GM23248 (cell line): ENCODE results near the gene ATXN3.

ENCODE experiments used
- EZH2 ChIP-seq: fragments of 200-600 bp; sonication (generic); IDR thresholded peaks from 2 replicates; pipeline ENCODE4 v1.6.1; 2018; ENCODE audit warnings: antibody characterized with exemption, mild to moderate bottlenecking; ENCODE audit not compliant: insufficient read depth, poor library complexity, severe bottlenecking
- EZH2phosphoT487 ChIP-seq: fragments of 200-600 bp; sonication (generic); IDR thresholded peaks from 2 replicates; pipeline ENCODE4 v1.6.1; 2018; ENCODE audit warnings: antibody characterized with exemption, moderate library complexity, mild to moderate bottlenecking, low read depth; ENCODE audit not compliant: insufficient read depth

DNA sequence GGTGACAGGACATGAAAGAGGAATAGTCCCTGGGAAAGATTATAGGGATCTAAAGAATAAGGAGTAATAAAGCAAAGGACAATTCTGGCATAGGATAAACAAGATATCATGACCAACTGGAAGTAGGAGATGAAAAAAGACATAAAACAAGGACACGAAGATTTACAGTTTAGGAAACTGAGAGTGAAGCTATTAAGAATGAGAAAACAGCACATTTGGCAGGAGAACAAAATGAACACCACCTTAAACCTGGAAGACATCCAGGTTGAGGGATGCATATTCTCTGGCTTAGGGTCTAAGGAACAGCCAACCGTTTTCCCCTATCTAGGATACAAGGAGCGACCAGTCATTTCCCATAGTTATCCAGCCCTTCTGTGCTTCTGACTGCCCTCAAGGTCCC, 68.4 kb downstream of the ATXN3 start:
- no peak for TF ChIP-seq EZH2
- no peak for TF ChIP-seq EZH2phosphoT487
